ENCODE results near the gene SELE.
"Not testable (repeated sequence)": the region's sequence is repeated elsewhere in the genome, so short reads cannot be mapped to it uniquely, and the experiment has no call there.

DNA sequence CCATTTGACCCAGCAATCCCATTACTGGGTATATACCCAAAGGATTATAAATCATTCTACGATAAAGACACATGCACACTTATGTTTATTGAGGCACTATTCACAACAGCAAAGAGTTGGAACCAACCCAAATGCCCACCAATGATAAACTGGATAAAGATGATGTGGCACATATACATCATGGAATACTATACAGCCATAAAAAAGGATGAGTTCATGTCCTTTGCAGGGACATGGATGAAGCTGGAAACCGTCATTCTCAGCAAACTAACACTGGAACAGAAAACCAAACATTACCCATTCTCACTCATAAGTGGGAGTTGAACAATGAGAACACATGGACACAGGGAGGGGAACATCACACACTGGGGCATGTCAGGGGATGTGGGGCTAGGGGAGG lies 18.8 kb downstream of the SELE start:
- TF ChIP-seq, protein P1, sequence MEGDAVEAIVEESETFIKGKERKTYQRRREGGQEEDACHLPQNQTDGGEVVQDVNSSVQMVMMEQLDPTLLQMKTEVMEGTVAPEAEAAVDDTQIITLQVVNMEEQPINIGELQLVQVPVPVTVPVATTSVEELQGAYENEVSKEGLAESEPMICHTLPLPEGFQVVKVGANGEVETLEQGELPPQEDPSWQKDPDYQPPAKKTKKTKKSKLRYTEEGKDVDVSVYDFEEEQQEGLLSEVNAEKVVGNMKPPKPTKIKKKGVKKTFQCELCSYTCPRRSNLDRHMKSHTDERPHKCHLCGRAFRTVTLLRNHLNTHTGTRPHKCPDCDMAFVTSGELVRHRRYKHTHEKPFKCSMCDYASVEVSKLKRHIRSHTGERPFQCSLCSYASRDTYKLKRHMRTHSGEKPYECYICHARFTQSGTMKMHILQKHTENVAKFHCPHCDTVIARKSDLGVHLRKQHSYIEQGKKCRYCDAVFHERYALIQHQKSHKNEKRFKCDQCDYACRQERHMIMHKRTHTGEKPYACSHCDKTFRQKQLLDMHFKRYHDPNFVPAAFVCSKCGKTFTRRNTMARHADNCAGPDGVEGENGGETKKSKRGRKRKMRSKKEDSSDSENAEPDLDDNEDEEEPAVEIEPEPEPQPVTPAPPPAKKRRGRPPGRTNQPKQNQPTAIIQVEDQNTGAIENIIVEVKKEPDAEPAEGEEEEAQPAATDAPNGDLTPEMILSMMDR (IDR thresholded peaks at IDR 0.05): not testable (repeated sequence)
- TF ChIP-seq POLR2A (IDR thresholded peaks at IDR 0.05): not testable (repeated sequence)
